ENCODE results near the gene AGA.

Gene AGA

GRCh38 chr4:177441803-177442622 lies at the start of gene AGA:
AGA (minus strand) TSS chr4:177442437; CDS start chr4:177442375, 62 bp downstream.
- DNase-seq: no peak

- DNase-seq: no peak
Observed at GRCh38 chr4:177492022-177492421, 49.8 kb upstream of the AGA start.

- DNase-seq: no peak
Observed at GRCh38 chr4:177490769-177491168, 48.5 kb upstream of the AGA start.

- no peak for DNase-seq
Observed at GRCh38 chr4:177489471-177490246, 47.4 kb upstream of the AGA start.

- no peak for DNase-seq
Observed at GRCh38 chr4:177487977-177488376, 45.7 kb upstream of the AGA start.

- no peak for DNase-seq
Observed at GRCh38 chr4:177485528-177485927, 43.3 kb upstream of the AGA start.

- no peak for DNase-seq
Observed at GRCh38 chr4:177484613-177485021, 42.4 kb upstream of the AGA start.

- no peak for DNase-seq
Observed at GRCh38 chr4:177483760-177484159, 41.5 kb upstream of the AGA start.

GRCh38 chr4:177483271-177483670 lies 41.0 kb upstream of the AGA start:
- no peak for DNase-seq

- DNase-seq: no peak
Observed at GRCh38 chr4:177482367-177482766, 40.1 kb upstream of the AGA start.

GRCh38 chr4:177480795-177481194 lies 38.6 kb upstream of the AGA start:
- DNase-seq: no peak

GRCh38 chr4:177479063-177479462 lies 36.8 kb upstream of the AGA start:
- DNase-seq: no peak

- DNase-seq: no peak
Observed at GRCh38 chr4:177478496-177478895, 36.3 kb upstream of the AGA start.

- DNase-seq: no peak
Observed at GRCh38 chr4:177473991-177474390, 31.8 kb upstream of the AGA start.

- no peak for DNase-seq
Observed at GRCh38 chr4:177464026-177464425, 21.8 kb upstream of the AGA start.

GRCh38 chr4:177461606-177462005 lies 19.4 kb upstream of the AGA start:
- no peak for DNase-seq

GRCh38 chr4:177460460-177460859 lies 18.2 kb upstream of the AGA start:
- DNase-seq: no peak

GRCh38 chr4:177455561-177455970 lies 13.3 kb upstream of the AGA start:
- no peak for DNase-seq

GRCh38 chr4:177453116-177453515 lies 10.9 kb upstream of the AGA start:
- no peak for DNase-seq

- no peak for DNase-seq
Observed at GRCh38 chr4:177451108-177451500, 8.9 kb upstream of the AGA start.

GRCh38 chr4:177450426-177451107 lies 8.3 kb upstream of the AGA start:
- DNase-seq: no peak

GRCh38 chr4:177448850-177449249 lies 6.6 kb upstream of the AGA start:
- DNase-seq: no peak

- DNase-seq: no peak
Observed at GRCh38 chr4:177447417-177448004, 5.3 kb upstream of the AGA start.
